Activated T-cell treated with anti-CD3 and anti-CD28 coated beads for 24 hours (primary cell): ENCODE results near the gene MRPL22.
"Not testable (repeated sequence)": the region's sequence is repeated elsewhere in the genome, so short reads cannot be mapped to it uniquely, and the experiment has no call there.

Source experiments
- DNase-seq: peaks from one replicate; pipeline ENCODE4 v3.0.0-alpha.2; 2020; ENCODE audit warnings: low read depth

MRPL22 gene

DNA sequence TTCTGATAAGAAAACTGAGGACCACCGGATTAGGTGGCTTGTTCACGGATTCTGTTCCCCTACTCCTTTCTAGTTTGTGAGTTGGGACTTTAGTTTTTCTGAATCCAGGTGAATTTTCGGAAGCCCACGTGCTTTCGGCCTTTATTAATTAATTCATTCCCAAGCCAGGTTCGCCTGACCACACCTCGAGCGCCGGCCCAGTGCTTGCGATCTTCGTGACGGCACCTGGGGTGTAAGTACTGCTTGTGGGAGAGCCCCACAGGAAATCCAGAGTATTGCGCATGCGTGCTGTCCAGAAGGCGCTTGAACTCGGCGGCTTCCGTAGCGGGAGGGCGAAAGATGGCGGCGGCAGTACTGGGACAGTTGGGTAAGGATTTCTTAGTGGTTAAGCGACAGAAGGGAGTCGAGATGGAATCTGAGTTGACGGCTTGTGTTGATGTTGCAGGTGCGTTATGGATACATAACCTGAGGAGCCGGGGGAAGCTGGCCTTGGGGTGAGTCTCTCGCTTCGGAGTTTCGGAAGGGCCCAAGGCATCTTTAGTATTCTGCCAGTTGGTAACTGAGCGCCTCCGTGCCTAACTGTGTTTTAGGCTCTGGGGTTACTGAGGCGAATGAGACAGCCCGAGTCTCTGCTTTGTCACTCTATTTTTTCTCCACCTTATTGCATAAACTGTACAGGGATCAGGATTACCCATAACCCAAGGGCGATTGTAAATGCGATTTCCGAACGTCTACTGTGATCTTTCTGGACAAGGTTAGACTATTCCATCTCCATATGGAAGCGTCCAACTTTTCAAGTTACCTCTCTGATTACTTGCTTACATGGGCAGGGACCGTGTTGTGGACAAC, at the start of gene MRPL22:
Gene MRPL22, plus strand, starts transcription at position 302 of the 849 bp plus-strand sequence. Its CDS starts 38 bp downstream, at position 340.
- peak; percentile 94 for DNase-seq

GRCh38 chr5:154892369-154892771, 48.5 kb upstream of the MRPL22 start:
- DNase-seq: no peak

DNA sequence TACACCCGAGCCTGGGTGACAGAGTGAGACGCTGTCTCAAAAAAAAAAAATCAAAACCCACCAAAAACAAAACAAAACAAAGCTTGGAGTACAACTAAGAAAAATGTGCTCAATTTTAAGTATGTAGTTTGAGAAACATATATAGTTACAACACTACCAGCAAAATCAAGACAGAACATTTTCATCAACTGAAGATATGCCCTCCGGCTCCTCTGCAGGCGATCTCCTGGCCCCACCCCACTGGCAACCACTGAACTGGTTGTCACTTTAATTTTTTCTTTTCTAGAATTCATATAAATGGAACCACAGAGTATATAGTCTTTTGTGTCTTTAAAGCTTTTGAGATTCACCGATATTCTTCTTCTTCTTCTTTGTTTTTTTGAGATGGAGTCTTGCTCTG, 47.5 kb upstream of the MRPL22 start:
- DNase-seq: no peak

- no peak for DNase-seq
Measured at GRCh38 chr5:154895606-154896561, 45.0 kb upstream of the MRPL22 start.

DNA sequence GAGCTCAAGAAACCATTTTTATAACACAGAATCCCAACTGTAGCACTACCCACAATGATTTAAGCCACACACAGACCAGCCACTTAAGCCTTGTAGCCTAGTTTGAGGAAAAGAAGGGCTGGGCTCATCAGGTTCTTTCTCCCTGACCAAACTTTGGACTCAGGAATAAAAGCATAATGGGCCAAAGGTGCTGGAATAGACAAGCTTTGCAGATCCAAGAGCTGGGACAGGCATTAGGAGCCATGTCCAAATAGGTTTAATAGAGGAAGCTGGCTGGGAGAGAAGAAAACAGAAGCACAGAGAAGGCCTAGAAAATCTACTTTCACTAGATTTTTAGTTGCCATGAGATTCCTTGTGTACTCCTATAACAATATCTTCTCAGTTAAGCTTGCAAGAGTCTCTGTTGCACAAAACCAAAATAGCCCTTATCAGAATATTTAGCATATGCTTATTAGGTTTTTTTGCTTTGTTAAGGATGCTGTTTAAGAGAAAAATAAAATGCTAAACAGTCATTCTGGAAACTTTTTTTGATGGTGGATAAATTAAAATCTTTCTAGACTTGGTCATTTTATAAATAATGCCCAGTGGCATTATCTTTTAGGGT, 44.2 kb upstream of the MRPL22 start:
- DNase-seq: no peak

DNA sequence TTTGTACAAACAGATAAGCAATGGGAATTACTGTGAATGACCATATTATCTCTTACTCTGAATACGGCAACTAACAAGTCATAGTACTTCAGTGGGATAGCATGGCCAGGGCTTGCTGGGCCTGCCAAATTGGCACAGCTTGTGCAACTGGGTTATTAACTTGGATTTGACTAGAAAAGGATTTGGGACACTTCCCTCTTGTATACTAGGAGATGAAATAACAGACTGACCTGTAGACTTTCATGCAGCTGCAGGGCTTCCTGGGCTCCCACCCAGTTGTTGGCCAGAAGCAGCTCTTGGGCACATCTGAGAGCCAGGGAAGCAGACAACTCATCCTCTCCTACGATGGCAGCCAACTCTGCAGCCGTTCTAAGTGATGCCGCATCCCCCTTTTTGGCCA, 42.7 kb upstream of the MRPL22 start:
- no peak for DNase-seq

DNA sequence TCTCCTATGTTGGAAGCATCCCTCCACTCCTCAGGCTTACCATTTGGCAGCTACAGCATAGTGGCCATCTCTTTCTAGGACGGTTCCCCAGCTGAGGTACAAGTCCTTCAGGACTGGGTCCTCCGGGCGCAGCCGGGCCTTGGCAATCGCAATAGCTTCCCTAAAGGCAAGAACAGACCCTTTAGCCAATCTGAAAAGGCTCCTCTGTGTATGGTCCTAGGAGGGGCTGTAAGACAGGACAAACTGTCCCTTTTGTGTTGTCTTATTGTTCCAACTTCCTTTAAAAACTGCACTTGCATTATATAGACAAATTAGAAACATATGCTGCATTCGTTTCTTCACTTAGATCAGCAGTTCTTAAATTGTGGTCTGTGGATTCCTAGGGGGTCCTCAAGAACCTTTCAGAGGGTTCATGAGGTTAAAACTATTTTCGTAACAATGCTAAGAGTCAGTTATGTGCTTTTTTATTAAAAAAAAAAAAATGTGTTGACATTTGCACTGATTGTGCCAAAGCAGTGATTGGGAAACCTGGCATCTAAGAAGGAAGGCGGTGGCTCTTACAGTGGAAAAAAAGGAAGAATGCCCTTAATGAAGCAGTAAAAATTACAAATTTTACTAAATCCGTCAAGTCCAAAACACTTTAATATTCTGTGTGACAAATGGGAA, 41.6 kb upstream of the MRPL22 start:
- DNase-seq: no peak

GRCh38 chr5:154900066-154900465, 40.8 kb upstream of the MRPL22 start:
- no peak for DNase-seq

- DNase-seq: no peak
Measured at GRCh38 chr5:154901276-154901675, 39.6 kb upstream of the MRPL22 start.

GRCh38 chr5:154901913-154902312, 39.0 kb upstream of the MRPL22 start:
- no peak for DNase-seq

DNA sequence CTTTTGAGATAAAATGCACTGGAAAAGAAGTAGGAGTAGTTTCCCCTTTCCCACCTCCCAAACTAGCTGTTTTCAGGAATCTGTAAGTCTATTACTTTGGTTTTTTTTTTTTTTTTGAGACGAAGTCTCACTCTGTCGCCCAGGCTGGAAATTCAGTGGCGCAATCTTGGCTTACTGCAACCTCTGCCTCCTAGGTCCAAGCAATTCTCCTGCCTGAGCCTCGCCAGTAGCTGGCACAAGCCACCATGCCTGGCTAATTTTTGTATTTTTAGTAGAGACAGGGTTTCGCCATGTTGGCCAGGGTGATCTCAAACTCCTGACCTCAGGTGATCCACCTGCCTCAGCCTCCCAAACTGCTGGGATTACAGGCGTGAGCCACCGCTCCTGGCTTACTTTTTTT, 35.3 kb upstream of the MRPL22 start:
- not testable (repeated sequence) for DNase-seq

DNA sequence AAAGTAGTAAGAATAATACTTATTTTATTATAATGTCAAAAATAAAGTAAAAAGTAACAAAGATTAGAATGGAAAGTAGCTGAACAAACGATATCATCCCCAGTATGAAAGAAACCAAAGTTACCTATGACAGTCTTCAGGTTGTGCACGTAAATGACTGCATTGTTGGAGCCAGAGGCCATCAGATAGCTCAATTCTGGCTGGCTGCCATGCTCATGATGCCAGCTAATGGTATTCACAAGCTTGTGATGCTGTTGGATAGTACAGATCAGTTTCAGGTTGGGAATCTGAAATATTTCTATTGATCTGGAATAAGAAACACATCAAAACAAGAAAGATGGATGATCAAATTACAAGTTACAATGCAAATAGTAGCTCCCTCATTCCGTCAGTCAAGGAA, 24.0 kb upstream of the MRPL22 start:
- DNase-seq: no peak

DNA sequence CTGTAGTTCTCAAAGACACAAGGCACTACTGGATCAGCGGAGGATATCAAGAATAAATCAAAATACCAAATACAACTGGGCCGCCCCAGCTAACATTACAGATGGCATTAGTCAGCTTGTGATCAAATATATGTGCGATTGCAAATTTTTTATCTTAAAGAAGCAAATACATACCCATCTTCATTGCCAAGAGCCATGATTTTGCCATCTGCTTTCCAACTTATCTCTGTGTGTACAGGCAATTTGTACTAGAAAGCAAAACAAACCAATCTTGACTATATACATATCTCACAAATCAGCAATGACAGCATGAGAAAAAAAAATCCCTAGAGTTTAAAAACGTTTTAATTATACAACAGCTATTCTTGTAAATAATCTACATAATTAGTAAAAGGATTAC, 23.1 kb upstream of the MRPL22 start:
- no peak for DNase-seq

DNA sequence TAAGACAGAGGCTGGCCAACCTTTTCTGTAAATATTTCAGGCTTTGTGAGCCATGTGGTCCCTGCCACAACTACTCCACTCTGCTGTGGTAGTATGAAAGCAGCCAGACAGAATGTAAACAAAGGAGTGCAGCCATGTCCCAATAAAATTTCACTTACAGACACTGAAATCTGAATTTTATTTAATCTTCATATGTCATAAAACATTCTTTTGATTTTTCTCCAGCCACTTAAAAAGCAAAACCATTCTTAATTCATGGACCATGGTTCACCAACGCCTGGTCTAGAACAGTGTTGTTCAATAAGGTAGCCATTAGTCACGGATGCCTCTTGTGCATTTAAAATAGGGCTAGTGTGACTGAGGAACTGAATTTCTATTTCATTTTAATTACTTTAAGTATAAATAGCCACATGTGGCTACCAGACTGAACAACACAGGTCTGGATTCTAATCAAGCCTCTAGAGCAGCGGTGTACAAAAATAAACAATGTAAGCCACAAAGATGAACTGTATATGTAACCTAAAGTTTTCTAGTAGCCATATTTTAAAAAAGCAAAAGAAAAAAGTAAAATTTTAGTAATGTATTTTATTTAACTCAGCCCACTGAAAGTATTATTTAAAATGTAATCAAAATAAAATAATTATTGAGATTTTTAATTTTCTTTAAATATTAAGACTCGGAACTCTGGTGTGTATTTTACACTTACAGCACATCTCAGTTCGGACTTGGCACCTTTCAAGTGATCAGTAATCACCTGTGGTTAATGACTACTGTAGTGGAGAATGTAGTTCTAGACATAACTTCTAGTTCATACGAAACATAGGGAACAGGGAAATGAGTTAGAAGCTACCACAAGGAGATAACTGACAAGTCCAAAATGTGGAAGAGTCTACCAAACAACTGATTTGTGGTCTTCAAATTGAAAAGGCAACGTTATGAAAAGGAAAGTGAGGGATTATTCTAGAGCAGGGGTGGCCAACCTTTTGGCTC, 17.1 kb upstream of the MRPL22 start:
- DNase-seq: no peak

- DNase-seq: no peak
Measured at GRCh38 chr5:154933537-154933936, 7.3 kb upstream of the MRPL22 start.

- DNase-seq: no peak
Measured at GRCh38 chr5:154934881-154935280, 6.0 kb upstream of the MRPL22 start.

GRCh38 chr5:154937186-154937717, 3.6 kb upstream of the MRPL22 start:
- no peak for DNase-seq

GRCh38 chr5:154937718-154938466, 3.0 kb upstream of the MRPL22 start, which contains the start of gene GEMIN5:
TSS of gene GEMIN5 (minus strand) at chr5:154938211. CDS start at chr5:154938133, 78 bp downstream.
- peak; percentile 81 for DNase-seq

GRCh38 chr5:154939387-154939786, 1.5 kb upstream of the MRPL22 start:
- DNase-seq: not testable (repeated sequence)
